Bronchial epithelial cell (primary cell): ENCODE results near the gene TRPV6. TPM values are rescaled to one million over a fixed set of nuclear protein-coding genes. Genes with fewer than 3 reads are reported as not detected.

Source experiments
- DNase-seq: peaks from one replicate; pipeline ENCODE4 v3.0.0-alpha.2; 2010; ENCODE audit warnings: low read depth
- FAIRE-seq: peaks from 2 replicates; lab custom pipeline; 2011; peaks lifted over from hg19 to GRCh38; lab: Jason Lieb, UNC
- H3K27me3 ChIP-seq: 2 replicates; pipeline ENCODE4 v1.5.1; 2011; ENCODE audit warnings: low read length; ENCODE audit not compliant: control insufficient read depth, insufficient read depth
- H3K36me3 ChIP-seq: 2 replicates; pipeline ENCODE4 v1.5.1; 2011; ENCODE audit warnings: low read length; ENCODE audit not compliant: control insufficient read depth, insufficient read depth
- H3K4me3 ChIP-seq: 2 replicates; pipeline ENCODE4 v1.5.1; 2011; ENCODE audit warnings: mild to moderate bottlenecking, low read depth, low read length, control low read depth
- total RNA-seq: library from RNA; depleted of rRNA; stranded (reverse); fragments of >200 nt; gene quantifications from 2 replicates; pipeline ENCODE4 v1.2.1, GENCODE V29; 2014
- TF ChIP-seq, protein P1 (sequence below): IDR thresholded peaks from 2 replicates; pipeline ENCODE4 v1.5.1; 2011; ENCODE audit warnings: mild to moderate bottlenecking, moderate library complexity, low read length, control low read depth, inconsistent platforms; ENCODE audit not compliant: insufficient read depth, severe bottlenecking

TRPV6 gene
- under 0.01 and 0.26 TPM in 2 replicates for total RNA-seq

DNA sequence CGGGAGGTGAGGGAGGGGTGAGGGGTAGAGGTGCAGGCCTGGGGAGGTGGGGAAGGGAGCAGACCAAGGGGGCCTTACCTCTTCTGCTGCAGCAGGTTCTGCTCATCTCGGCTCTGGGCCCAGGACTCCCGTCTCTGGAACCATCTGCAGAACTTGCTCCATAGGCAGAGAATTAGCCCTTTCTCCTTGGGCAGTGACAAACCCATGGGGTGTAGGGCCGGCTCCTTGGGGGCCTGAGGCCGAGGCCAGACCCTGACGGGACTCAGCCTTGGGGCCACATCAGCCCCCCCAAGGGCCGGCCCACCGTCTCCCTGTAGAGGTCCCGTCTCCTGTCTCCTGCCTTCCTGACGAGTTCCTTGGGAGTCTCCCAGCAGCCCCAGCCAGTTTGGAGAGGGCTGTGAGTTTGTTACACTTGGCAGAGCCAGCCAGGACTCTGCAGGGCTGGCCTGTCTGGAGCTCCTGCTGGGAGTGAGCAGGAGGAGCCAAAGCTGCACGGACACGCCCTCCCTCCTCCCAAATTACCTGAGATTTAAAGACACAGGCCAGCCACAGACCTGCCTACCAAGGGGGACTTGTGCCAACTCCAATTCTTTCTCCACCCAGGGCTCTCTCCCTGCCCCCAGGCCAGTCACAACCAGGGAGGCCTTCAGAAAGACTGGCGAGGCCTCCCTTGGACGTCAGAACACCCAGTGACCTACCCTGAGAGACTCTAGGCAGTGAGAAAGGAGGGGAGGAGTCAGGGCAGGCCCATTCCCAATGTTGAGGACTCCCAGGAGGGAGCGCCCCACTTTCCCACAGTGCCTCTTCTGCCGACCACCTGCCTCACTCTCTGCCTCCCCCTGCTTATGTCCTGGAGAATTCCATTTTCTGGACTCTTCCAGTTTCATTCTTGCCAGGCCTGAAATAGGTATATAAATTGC lies at the start of gene TRPV6:
Gene TRPV6 (minus strand): TSS at position 435 of the 920 bp plus-strand sequence.
- DNase-seq (peak; percentile 55), FAIRE-seq (no peak)
- Histone ChIP-seq H3K36me3 (no peaks in the 10 kb centered on the region), H3K4me3 (peak within 1 kb of the TSS; percentile 6), H3K27me3 (peaks cover 6% of the 10 kb centered on the region)
- TF ChIP-seq, protein P1, sequence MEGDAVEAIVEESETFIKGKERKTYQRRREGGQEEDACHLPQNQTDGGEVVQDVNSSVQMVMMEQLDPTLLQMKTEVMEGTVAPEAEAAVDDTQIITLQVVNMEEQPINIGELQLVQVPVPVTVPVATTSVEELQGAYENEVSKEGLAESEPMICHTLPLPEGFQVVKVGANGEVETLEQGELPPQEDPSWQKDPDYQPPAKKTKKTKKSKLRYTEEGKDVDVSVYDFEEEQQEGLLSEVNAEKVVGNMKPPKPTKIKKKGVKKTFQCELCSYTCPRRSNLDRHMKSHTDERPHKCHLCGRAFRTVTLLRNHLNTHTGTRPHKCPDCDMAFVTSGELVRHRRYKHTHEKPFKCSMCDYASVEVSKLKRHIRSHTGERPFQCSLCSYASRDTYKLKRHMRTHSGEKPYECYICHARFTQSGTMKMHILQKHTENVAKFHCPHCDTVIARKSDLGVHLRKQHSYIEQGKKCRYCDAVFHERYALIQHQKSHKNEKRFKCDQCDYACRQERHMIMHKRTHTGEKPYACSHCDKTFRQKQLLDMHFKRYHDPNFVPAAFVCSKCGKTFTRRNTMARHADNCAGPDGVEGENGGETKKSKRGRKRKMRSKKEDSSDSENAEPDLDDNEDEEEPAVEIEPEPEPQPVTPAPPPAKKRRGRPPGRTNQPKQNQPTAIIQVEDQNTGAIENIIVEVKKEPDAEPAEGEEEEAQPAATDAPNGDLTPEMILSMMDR = no peak

DNA sequence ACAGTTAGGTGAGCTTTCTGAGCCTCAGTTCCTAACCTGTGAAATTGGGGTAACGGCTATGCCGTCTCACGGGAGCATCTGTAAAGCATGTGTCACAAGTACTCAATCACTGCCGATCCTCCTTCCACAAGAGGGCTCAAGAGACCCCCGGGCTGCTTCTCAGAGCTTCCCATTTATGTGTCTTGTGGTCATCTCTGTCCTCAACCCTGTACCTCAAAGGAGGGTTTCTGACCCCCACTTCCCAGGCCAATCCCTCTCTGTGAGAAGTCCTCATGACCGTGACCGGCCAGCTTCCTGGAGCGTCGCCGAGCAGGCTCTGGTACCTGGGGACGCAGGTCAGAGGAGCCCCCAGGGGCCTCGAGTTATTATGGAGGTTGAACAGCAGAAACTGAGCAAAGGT lies 48.5 kb upstream of the TRPV6 start:
- TF ChIP-seq, protein P1 = no peak
- no peak for FAIRE-seq
- peaks cover 2% of the 10 kb centered on the region for H3K27me3 ChIP-seq
- no peaks in the 10 kb centered on the region for H3K36me3 ChIP-seq
- no peak for DNase-seq
- no peak overlapping the region for H3K4me3 ChIP-seq

DNA sequence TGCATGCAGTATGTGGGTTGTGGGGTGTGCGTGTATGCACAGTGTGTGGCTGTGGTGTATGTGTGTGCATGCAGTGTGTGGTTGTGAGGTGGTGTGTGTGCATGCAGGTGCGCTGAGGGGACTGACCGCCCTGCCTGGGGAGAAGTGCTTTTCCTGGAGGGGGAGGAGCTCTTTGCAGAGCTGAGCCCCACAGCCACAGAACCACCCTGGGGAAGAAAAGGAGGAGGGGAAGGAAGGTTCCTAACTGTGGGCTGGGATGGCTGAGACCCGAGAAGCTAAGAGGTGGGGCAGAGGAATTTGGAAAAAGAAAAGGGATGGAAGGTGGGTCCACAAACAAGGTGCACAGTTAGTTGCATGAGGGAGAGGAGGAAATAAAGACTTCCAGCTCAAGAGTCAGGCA lies 48.1 kb upstream of the TRPV6 start, which contains the start of gene TRPV5:
Gene TRPV5 (minus strand): TSS at position 123 of the 400 bp plus-strand sequence. CDS start 287 bp downstream, outside the sequence.
- Histone ChIP-seq H3K27me3 (peaks cover 2% of the 10 kb centered on the region), H3K36me3 (no peaks in the 10 kb centered on the region), H3K4me3 (no peak within 1 kb of the TSS)
- TF ChIP-seq, protein P1 = no peak
- FAIRE-seq = no peak
- no peak for DNase-seq

DNA sequence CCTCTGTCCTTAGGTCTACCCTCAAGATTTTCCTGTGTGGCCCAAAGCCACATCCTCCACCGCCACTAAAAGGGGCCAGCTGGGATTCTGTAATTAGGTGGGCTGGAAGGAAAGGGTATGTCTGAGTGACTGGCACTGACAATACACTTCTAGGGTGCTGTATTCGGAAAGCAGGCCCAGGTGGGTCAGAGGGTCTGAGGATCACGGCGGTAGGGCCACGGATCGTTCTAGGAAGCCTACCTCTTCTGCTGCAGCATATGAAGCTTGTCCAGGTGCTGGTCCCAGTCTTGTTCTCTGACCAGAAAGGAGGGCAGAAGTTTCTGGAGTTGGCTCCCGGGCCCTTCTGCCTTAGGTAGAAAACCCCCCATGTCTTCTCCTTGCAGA lies 47.5 kb upstream of the TRPV6 start:
- Histone ChIP-seq H3K27me3 (peaks cover 2% of the 10 kb centered on the region), H3K4me3 (no peak overlapping the region), H3K36me3 (no peaks in the 10 kb centered on the region)
- TF ChIP-seq, protein P1 = no peak
- FAIRE-seq = no peak
- no peak for DNase-seq

DNA sequence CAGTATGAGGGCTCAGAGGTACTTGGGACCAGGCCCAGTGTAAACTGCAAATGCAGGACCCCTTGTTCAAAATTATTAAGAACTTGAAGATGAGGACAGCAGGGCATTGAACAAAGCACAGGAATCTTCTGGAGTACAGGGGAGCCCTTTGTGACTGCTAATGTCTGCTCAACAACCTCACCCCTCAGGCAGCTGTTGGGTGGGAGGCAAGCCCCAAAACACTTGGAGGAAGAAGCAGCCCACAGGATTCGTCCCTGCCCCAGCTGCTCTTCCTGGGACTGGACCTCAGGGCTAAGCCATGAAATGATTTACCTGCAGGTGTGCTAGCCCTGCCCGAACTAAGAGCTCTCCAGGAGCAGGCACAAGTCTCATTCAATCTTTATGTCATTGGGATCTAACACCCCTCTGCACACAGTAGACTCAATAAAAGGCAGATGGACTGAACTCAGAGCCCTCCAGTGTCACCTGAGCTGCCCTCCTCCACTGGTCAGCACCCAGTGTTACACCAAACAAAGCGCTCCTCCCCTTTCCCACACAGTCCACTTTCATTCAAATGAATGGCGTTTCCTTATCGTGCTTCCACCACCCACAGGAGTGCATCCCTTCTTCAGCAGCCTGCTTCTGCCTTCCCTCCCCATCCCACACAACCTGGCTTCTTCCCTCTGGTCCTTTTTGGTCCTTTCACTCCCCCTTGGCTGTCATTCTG lies 47.0 kb upstream of the TRPV6 start:
- DNase-seq (no peak), FAIRE-seq (no peak)
- Histone ChIP-seq H3K36me3 (no peaks in the 10 kb centered on the region), H3K27me3 (peaks cover 2% of the 10 kb centered on the region), H3K4me3 (no peak overlapping the region)
- TF ChIP-seq, protein P1 = no peak
